ENCODE data around the gene CDPF1.

The CDPF1 gene

GRCh38 chr22:46195487-46196165, 54.5 kb downstream of the CDPF1 start:
- no peaks in the 10 kb centered on the region for H3K4me1 ChIP-seq (ENCODE audit: control insufficient read depth in 1 of 2, insufficient read depth in 2 of 2, low read length in 2 of 2)
- H3K4me3 ChIP-seq (ENCODE audit: low read depth in 1 of 2, low read length in 2 of 2) = no peak overlapping the region
- H3K36me3 ChIP-seq (ENCODE audit: control insufficient read depth in 1 of 2, insufficient read depth in 2 of 2, low read length in 2 of 2) = peaks cover 10 to 11% of the 10 kb centered on the region in 2 donors
- H3K27ac ChIP-seq (ENCODE audit: low read length) = peak overlapping the region; percentile 41
- no peaks in the 10 kb centered on the region for H3K9me3 ChIP-seq (ENCODE audit: control insufficient read depth in 1 of 2, low read length in 2 of 2)
- H3K27me3 ChIP-seq (ENCODE audit: low read depth, low read length) = no peaks in the 10 kb centered on the region

All from muscle layer of duodenum (tissue), 2 donors.